Mononuclear cell (primary cell): ENCODE measurements around the gene SPEM3. TPM values are rescaled to one million over a fixed set of nuclear protein-coding genes. Genes with fewer than 3 reads are reported as not detected.
A peak's percentile ranks its signal among the peaks of the same experiment; 100 is the strongest.

Source experiments
- H3K27me3 ChIP-seq: 2 replicates; pipeline ENCODE4 v1.6.0; 2011; ENCODE audit warnings: low read length, control low read depth; ENCODE audit not compliant: insufficient read depth
- H3K4me1 ChIP-seq: 2 replicates; pipeline ENCODE4 v1.5.1; 2011; ENCODE audit warnings: mild to moderate bottlenecking, low read length, control low read depth; ENCODE audit not compliant: insufficient read depth
- H3K4me3 ChIP-seq: 2 replicates; pipeline ENCODE4 v1.5.1; 2011; ENCODE audit warnings: mild to moderate bottlenecking, low read length, moderate library complexity
- H3K9me3 ChIP-seq: 2 replicates; pipeline ENCODE4 v1.5.1; 2011; ENCODE audit warnings: low read depth, mild to moderate bottlenecking, control low read depth, low read length
- total RNA-seq: library from RNA; depleted of rRNA; stranded (reverse); fragments of >200 nt; gene quantifications from one replicate; pipeline ENCODE4 v1.2.3, GENCODE V29; 2012

Gene SPEM3
- total RNA-seq, 1 donor = under 0.01 TPM

GRCh38 chr17:7426203-7426863 lies 2.3 kb upstream of the SPEM3 start:
- Histone ChIP-seq H3K9me3 (no peaks in the 10 kb centered on the region), H3K4me1 (no peaks in the 10 kb centered on the region), H3K27me3 (no peaks in the 10 kb centered on the region), H3K4me3 (no peak overlapping the region)

- no peaks in the 10 kb centered on the region for H3K9me3 ChIP-seq
- H3K4me1 ChIP-seq = no peaks in the 10 kb centered on the region
- H3K4me3 ChIP-seq = no peak overlapping the region
- H3K27me3 ChIP-seq = no peaks in the 10 kb centered on the region
Measured at GRCh38 chr17:7426896-7427489, 1.7 kb upstream of the SPEM3 start.

- Histone ChIP-seq H3K9me3 (no peaks in the 10 kb centered on the region), H3K4me1 (no peaks in the 10 kb centered on the region), H3K4me3 (no peak overlapping the region), H3K27me3 (no peaks in the 10 kb centered on the region)
Measured at GRCh38 chr17:7427549-7427948, 1.1 kb upstream of the SPEM3 start.

GRCh38 chr17:7429722-7430121 lies 1.1 kb downstream of the SPEM3 start:
- no peak overlapping the region for H3K4me3 ChIP-seq
- no peaks in the 10 kb centered on the region for H3K9me3 ChIP-seq
- peaks cover 1% of the 10 kb centered on the region for H3K4me1 ChIP-seq
- H3K27me3 ChIP-seq = no peaks in the 10 kb centered on the region

GRCh38 chr17:7431231-7431630 lies 2.6 kb downstream of the SPEM3 start:
- no peaks in the 10 kb centered on the region for H3K27me3 ChIP-seq
- no peaks in the 10 kb centered on the region for H3K9me3 ChIP-seq
- H3K4me1 ChIP-seq = peaks cover 7% of the 10 kb centered on the region

GRCh38 chr17:7432296-7432695 lies 3.6 kb downstream of the SPEM3 start:
- Histone ChIP-seq H3K9me3 (no peaks in the 10 kb centered on the region), H3K4me3 (no peak overlapping the region), H3K4me1 (peaks cover 18% of the 10 kb centered on the region), H3K27me3 (no peaks in the 10 kb centered on the region)

More at GRCh38 chr17:7431231-7431630, 2.6 kb downstream of the SPEM3 start:
- H3K4me3 ChIP-seq = no peak overlapping the region

- no peaks in the 10 kb centered on the region for H3K9me3 ChIP-seq
- H3K27me3 ChIP-seq = peaks cover 24% of the 10 kb centered on the region
- peak overlapping the region; percentile 44 for H3K4me3 ChIP-seq
- peaks cover 53% of the 10 kb centered on the region for H3K4me1 ChIP-seq
Measured at GRCh38 chr17:7435676-7436555, 7.3 kb downstream of the SPEM3 start.

- H3K9me3 ChIP-seq = no peaks in the 10 kb centered on the region
- H3K4me1 ChIP-seq = peaks cover 55% of the 10 kb centered on the region
- peak overlapping the region; percentile 44 for H3K4me3 ChIP-seq
- H3K27me3 ChIP-seq = peaks cover 32% of the 10 kb centered on the region
Measured at GRCh38 chr17:7436556-7437368, 8.1 kb downstream of the SPEM3 start.

GRCh38 chr17:7437369-7437863 lies 8.8 kb downstream of the SPEM3 start:
- Histone ChIP-seq H3K4me1 (peaks cover 55% of the 10 kb centered on the region), H3K4me3 (no peak overlapping the region), H3K9me3 (no peaks in the 10 kb centered on the region), H3K27me3 (peaks cover 36% of the 10 kb centered on the region)

GRCh38 chr17:7437950-7438614 lies 9.4 kb downstream of the SPEM3 start:
- H3K27me3 ChIP-seq = peaks cover 38% of the 10 kb centered on the region

GRCh38 chr17:7438656-7439460 lies 10.2 kb downstream of the SPEM3 start:
- Histone ChIP-seq H3K4me1 (peaks cover 55% of the 10 kb centered on the region), H3K4me3 (no peak overlapping the region), H3K9me3 (no peaks in the 10 kb centered on the region), H3K27me3 (peaks cover 39% of the 10 kb centered on the region)

More at GRCh38 chr17:7437950-7438614, 9.4 kb downstream of the SPEM3 start:
- Histone ChIP-seq H3K4me3 (peak overlapping the region; percentile 9), H3K4me1 (peaks cover 55% of the 10 kb centered on the region), H3K9me3 (no peaks in the 10 kb centered on the region)

- Histone ChIP-seq H3K4me1 (peaks cover 56% of the 10 kb centered on the region), H3K4me3 (peak within 1 kb of the TSS; percentile 9), H3K27me3 (peaks cover 46% of the 10 kb centered on the region), H3K9me3 (no peaks in the 10 kb centered on the region)
Measured at GRCh38 chr17:7439462-7440112, 10.9 kb downstream of the SPEM3 start, which contains the start of gene FGF11. FGF11 (plus strand) TSS chr17:7439512; CDS start chr17:7439621, 109 bp downstream.
